K562 (cell line): ENCODE data around the gene TMOD2.

Experiments used
- ARID3A ChIP-seq: IDR thresholded peaks from 2 replicates; pipeline ENCODE4 v1.6.1; 2012; ENCODE audit warnings: low read depth, low read length, improper control_type of control experiment, borderline replicate concordance
- CTCF ChIP-seq, 3 experiments: IDR thresholded peaks in 2 of 3; conservative IDR thresholded peaks in 1 of 3; 2 replicates each; pipeline ENCODE4 v1.5.1; 2011 to 2012; ENCODE audit warnings: low read length in 3 of 3, mild to moderate bottlenecking in 3 of 3, control low read depth in 2 of 3, improper control_type of control experiment in 1 of 3, inconsistent platforms in 1 of 3, low read depth in 1 of 3, mixed read lengths in 1 of 3, moderate library complexity in 1 of 3; ENCODE audit not compliant: insufficient read depth in 2 of 3
- FOXO4 ChIP-seq: fragments of 450-650 bp; formaldehyde crosslinking; IDR thresholded peaks from 2 replicates; pipeline ENCODE4 v1.4.0; 2020; ENCODE audit warnings: mild to moderate bottlenecking, moderate library complexity
- HLTF ChIP-seq: fragments of 450-650 bp; IDR thresholded peaks from 2 replicates; pipeline ENCODE4 v1.6.1; 2016
- MAFF ChIP-seq: IDR thresholded peaks from 2 replicates; pipeline ENCODE4 v1.6.1; 2012; ENCODE audit warnings: low read length, improper control_type of control experiment
- NCOA2 ChIP-seq, 2 experiments: fragments of 450-650 bp; IDR thresholded peaks; 2 replicates each; pipeline ENCODE4 v1.6.1; 2018; ENCODE audit warnings: mild to moderate bottlenecking in 2 of 2, moderate library complexity in 1 of 2; ENCODE audit not compliant: partially characterized antibody in 2 of 2
- POLR2A ChIP-seq: fragments of 450-650 bp; conservative IDR thresholded peaks from 2 replicates; pipeline ENCODE4 v1.6.1; 2016
- SMAD4 ChIP-seq: fragments of 250-450 bp; sonication (Bioruptor Pico); conservative IDR thresholded peaks from 2 replicates; pipeline ENCODE4 v1.8.0; 2021; ENCODE audit warnings: inconsistent platforms, mild to moderate bottlenecking, moderate library complexity
- STAT5B ChIP-seq: fragments of 250-450 bp; sonication (Bioruptor Pico); IDR thresholded peaks from 2 replicates; pipeline ENCODE4 v1.8.0; 2021; ENCODE audit warnings: mild to moderate bottlenecking, inconsistent platforms
- VEZF1 ChIP-seq: fragments of 200-800 bp; sonication (Bioruptor generic); IDR thresholded peaks from 2 replicates; pipeline ENCODE4 v1.6.1; 2017; ENCODE audit warnings: missing genetic modification characterization, missing compliant biosample characterization
- ZBTB33 ChIP-seq: sonication (generic); formaldehyde crosslinking; IDR thresholded peaks from 2 replicates; pipeline ENCODE4 v1.8.1; 2023; ENCODE audit warnings: mild to moderate bottlenecking, missing genetic modification reagents

- TF ChIP-seq CTCF (IDR thresholded peaks at IDR 0.05 in 2 of 3, conservative IDR thresholded peaks at IDR 0.05 in 1 of 3; ENCODE audit: insufficient read depth in 2 of 3, low read depth in 1 of 3, low read length in 3 of 3) (no peak), FOXO4 (no peak), ARID3A (no peak), POLR2A (no peak), STAT5B (CRISPR knock-in tag) (no peak), SMAD4 (CRISPR knock-in tag) (no peak), NCOA2 (IDR thresholded peaks at IDR 0.05; ENCODE audit: partially characterized antibody in 2 of 2) (no peak), ZBTB33 (CRISPR knock-in tag) (no peak), MAFF (no peak), VEZF1 (no peak), HLTF (no peak)
Observed at GRCh38 chr15:51855612-51856011, 104.2 kb downstream of the TMOD2 start.
